ENCODE measurements around the gene PAXX. TPM values are rescaled to one million over a fixed set of nuclear protein-coding genes. Genes with fewer than 3 reads are reported as not detected.

PAXX gene
- total RNA-seq, 1 experiment from 2014 or later = 45.7 TPM

GRCh38 chr9:137037483-137037882, 45.3 kb downstream of the PAXX start:
- H3K4me3 ChIP-seq (ENCODE audit: insufficient read depth, low read depth, low read length) = no peak overlapping the region
- no peak for DNase-seq
- no peaks in the 10 kb centered on the region; the same call in 1 of the 2 replicates for H3K36me3 ChIP-seq (replicated peaks; ENCODE audit: control insufficient read depth, insufficient read depth, low read length)
- H3K27me3 ChIP-seq (ENCODE audit: control insufficient read depth, insufficient read depth, low read length) = no peaks in the 10 kb centered on the region; the same call in 1 of the 2 replicates

- Histone ChIP-seq H3K36me3 (replicated peaks; ENCODE audit: control insufficient read depth, insufficient read depth, low read length) (no peaks in the 10 kb centered on the region; the same call in 1 of the 2 replicates), H3K27me3 (ENCODE audit: control insufficient read depth, insufficient read depth, low read length) (no peaks in the 10 kb centered on the region; the same call in 1 of the 2 replicates), H3K4me3 (ENCODE audit: insufficient read depth, low read depth, low read length) (no peak overlapping the region)
- no peak for DNase-seq
Observed at GRCh38 chr9:137038916-137039315, 46.7 kb downstream of the PAXX start.

- Histone ChIP-seq H3K4me3 (ENCODE audit: insufficient read depth, low read depth, low read length) (no peak overlapping the region), H3K27me3 (ENCODE audit: control insufficient read depth, insufficient read depth, low read length) (peaks cover 4% of the 10 kb centered on the region; the same call in 1 of the 2 replicates), H3K36me3 (replicated peaks; ENCODE audit: control insufficient read depth, insufficient read depth, low read length) (no peaks in the 10 kb centered on the region; the same call in 1 of the 2 replicates)
- DNase-seq = no peak
Observed at GRCh38 chr9:137039611-137040366, 47.6 kb downstream of the PAXX start.

- Histone ChIP-seq H3K27me3 (ENCODE audit: control insufficient read depth, insufficient read depth, low read length) (peaks cover 12% of the 10 kb centered on the region), H3K36me3 (replicated peaks; ENCODE audit: control insufficient read depth, insufficient read depth, low read length) (no peaks in the 10 kb centered on the region; the same call in 1 of the 2 replicates), H3K4me3 (ENCODE audit: insufficient read depth, low read depth, low read length) (no peak overlapping the region)
- no peak for DNase-seq
Observed at GRCh38 chr9:137040568-137040967, 48.3 kb downstream of the PAXX start.

- no peak for DNase-seq
- Histone ChIP-seq H3K36me3 (replicated peaks; ENCODE audit: control insufficient read depth, insufficient read depth, low read length) (no peaks in the 10 kb centered on the region; the same call in 1 of the 2 replicates), H3K4me3 (ENCODE audit: insufficient read depth, low read depth, low read length) (no peak overlapping the region), H3K27me3 (ENCODE audit: control insufficient read depth, insufficient read depth, low read length) (peaks cover 16% of the 10 kb centered on the region)
Observed at GRCh38 chr9:137041124-137041523, 48.9 kb downstream of the PAXX start.

- Histone ChIP-seq H3K4me3 (ENCODE audit: insufficient read depth, low read depth, low read length) (no peak overlapping the region), H3K27me3 (ENCODE audit: control insufficient read depth, insufficient read depth, low read length) (peaks cover 26% of the 10 kb centered on the region), H3K36me3 (replicated peaks; ENCODE audit: control insufficient read depth, insufficient read depth, low read length) (no peaks in the 10 kb centered on the region; the same call in 1 of the 2 replicates)
- DNase-seq = no peak
Observed at GRCh38 chr9:137042751-137043727, 50.8 kb downstream of the PAXX start.

Other genes starting within 250 kb of the PAXX start
- 0.76 and 1.4 TPM in 2 replicates for gene LCN10, start 249.5 kb upstream of the PAXX start, total RNA-seq (2014; rRNA removed; shearing (Covaris generic))
- not detected in 2 replicates for gene LCN6, start 243.9 kb upstream of the PAXX start, total RNA-seq (2014; rRNA removed; shearing (Covaris generic))
- not detected in 2 replicates for gene LCN8, start 234.2 kb upstream of the PAXX start, total RNA-seq (2014; rRNA removed; shearing (Covaris generic))
- 0.18 TPM in 1 of 2 replicates, not detected in the other for gene LCN15, start 227.9 kb upstream of the PAXX start, total RNA-seq (2014; rRNA removed; shearing (Covaris generic))
- gene TMEM141, start 201.1 kb upstream of the PAXX start, total RNA-seq (2014; rRNA removed; shearing (Covaris generic)) = 73.9 and 80.6 TPM in 2 replicates
- gene CCDC183, start 196.1 kb upstream of the PAXX start, total RNA-seq (2014; rRNA removed; shearing (Covaris generic)) = 0.66 and 0.85 TPM in 2 replicates
- 150 TPM in 2 replicates for gene RABL6, start 184.5 kb upstream of the PAXX start, total RNA-seq (2014; rRNA removed; shearing (Covaris generic))
- 0.14 and 0.52 TPM in 2 replicates for gene AJM1, start 149.9 kb upstream of the PAXX start, total RNA-seq (2014; rRNA removed; shearing (Covaris generic))
- 68.2 and 75.5 TPM in 2 replicates for gene PHPT1, start 143.0 kb upstream of the PAXX start, total RNA-seq (2014; rRNA removed; shearing (Covaris generic))
- 1.2 and 3.0 TPM in 2 replicates for gene MAMDC4, start 140.1 kb upstream of the PAXX start, total RNA-seq (2014; rRNA removed; shearing (Covaris generic))
- gene EDF1, start 126.1 kb upstream of the PAXX start, total RNA-seq (2014; rRNA removed; shearing (Covaris generic)) = 213 and 240 TPM in 2 replicates
- 40.9 and 48.6 TPM in 2 replicates for gene TRAF2, start 105.9 kb upstream of the PAXX start, total RNA-seq (2014; rRNA removed; shearing (Covaris generic))
- 97.5 and 105 TPM in 2 replicates for gene FBXW5, start 47.7 kb upstream of the PAXX start, total RNA-seq (2014; rRNA removed; shearing (Covaris generic))
- gene C8G, start 47.2 kb upstream of the PAXX start, total RNA-seq (2014; rRNA removed; shearing (Covaris generic)) = not detected in 2 replicates
- gene LCN12, start 40.1 kb upstream of the PAXX start, total RNA-seq (2014; rRNA removed; shearing (Covaris generic)) = 0.38 and 2.9 TPM in 2 replicates
- 1.3 and 2.0 TPM in 2 replicates for gene PTGDS, start 14.9 kb upstream of the PAXX start, total RNA-seq (2014; rRNA removed; shearing (Covaris generic))
- 0.21 and 0.33 TPM in 2 replicates for gene LCNL1, start 9.4 kb upstream of the PAXX start, total RNA-seq (2014; rRNA removed; shearing (Covaris generic))
- not detected in 2 replicates for gene CLIC3, start 4.1 kb downstream of the PAXX start, total RNA-seq (2014; rRNA removed; shearing (Covaris generic))
- 6.8 and 10.4 TPM in 2 replicates for gene ABCA2, start 35.8 kb downstream of the PAXX start, total RNA-seq (2014; rRNA removed; shearing (Covaris generic))
- not detected in 2 replicates for gene FUT7, start 39.7 kb downstream of the PAXX start, total RNA-seq (2014; rRNA removed; shearing (Covaris generic))
- gene NPDC1, start 53.8 kb downstream of the PAXX start, total RNA-seq (2014; rRNA removed; shearing (Covaris generic)) = 10.1 and 25.1 TPM in 2 replicates
- gene ENTPD2, start 61.6 kb downstream of the PAXX start, total RNA-seq (2014; rRNA removed; shearing (Covaris generic)) = not detected in 2 replicates
- 59.7 and 59.9 TPM in 2 replicates for gene SAPCD2, start 78.1 kb downstream of the PAXX start, total RNA-seq (2014; rRNA removed; shearing (Covaris generic))
- 9.0 and 14.9 TPM in 2 replicates for gene UAP1L1, start 85.1 kb downstream of the PAXX start, total RNA-seq (2014; rRNA removed; shearing (Covaris generic))
- 70.5 and 70.9 TPM in 2 replicates for gene MAN1B1, start 94.6 kb downstream of the PAXX start, total RNA-seq (2014; rRNA removed; shearing (Covaris generic))
- 15.8 and 18.2 TPM in 2 replicates for gene DPP7, start 122.3 kb downstream of the PAXX start, total RNA-seq (2014; rRNA removed; shearing (Covaris generic))
- 0.33 and 0.52 TPM in 2 replicates for gene GRIN1, start 146.7 kb downstream of the PAXX start, total RNA-seq (2014; rRNA removed; shearing (Covaris generic))
- 0.59 and 0.67 TPM in 2 replicates for gene LRRC26, start 177.6 kb downstream of the PAXX start, total RNA-seq (2014; rRNA removed; shearing (Covaris generic))
- not detected in 2 replicates for gene TMEM210, start 179.6 kb downstream of the PAXX start, total RNA-seq (2014; rRNA removed; shearing (Covaris generic))
- gene ANAPC2, start 196.1 kb downstream of the PAXX start, total RNA-seq (2014; rRNA removed; shearing (Covaris generic)) = 26.2 and 37.0 TPM in 2 replicates
- 109 and 143 TPM in 2 replicates for gene SSNA1, start 196.3 kb downstream of the PAXX start, total RNA-seq (2014; rRNA removed; shearing (Covaris generic))
- 19.3 and 23.3 TPM in 2 replicates for gene TPRN, start 208.3 kb downstream of the PAXX start, total RNA-seq (2014; rRNA removed; shearing (Covaris generic))
- gene TMEM203, start 213.2 kb downstream of the PAXX start, total RNA-seq (2014; rRNA removed; shearing (Covaris generic)) = 59.1 and 62.3 TPM in 2 replicates
- 22.2 and 22.7 TPM in 2 replicates for gene NDOR1, start 213.3 kb downstream of the PAXX start, total RNA-seq (2014; rRNA removed; shearing (Covaris generic))
- 1.0 TPM in 2 replicates for gene RNF208, start 229.8 kb downstream of the PAXX start, total RNA-seq (2014; rRNA removed; shearing (Covaris generic))
- gene CYSRT1, start 232.8 kb downstream of the PAXX start, total RNA-seq (2014; rRNA removed; shearing (Covaris generic)) = 0.83 and 2.9 TPM in 2 replicates
- gene RNF224, start 235.1 kb downstream of the PAXX start, total RNA-seq (2014; rRNA removed; shearing (Covaris generic)) = not detected in 2 replicates
- gene SLC34A3, start 238.5 kb downstream of the PAXX start, total RNA-seq (2014; rRNA removed; shearing (Covaris generic)) = 0.03 TPM in 1 of 2 replicates, not detected in the other
- gene TUBB4B, start 248.9 kb downstream of the PAXX start, total RNA-seq (2014; rRNA removed; shearing (Covaris generic)) = 238 and 257 TPM in 2 replicates

Data from H7 (cell line).